Measurements from ENCODE around the gene ACACA.

ACACA gene

DNA sequence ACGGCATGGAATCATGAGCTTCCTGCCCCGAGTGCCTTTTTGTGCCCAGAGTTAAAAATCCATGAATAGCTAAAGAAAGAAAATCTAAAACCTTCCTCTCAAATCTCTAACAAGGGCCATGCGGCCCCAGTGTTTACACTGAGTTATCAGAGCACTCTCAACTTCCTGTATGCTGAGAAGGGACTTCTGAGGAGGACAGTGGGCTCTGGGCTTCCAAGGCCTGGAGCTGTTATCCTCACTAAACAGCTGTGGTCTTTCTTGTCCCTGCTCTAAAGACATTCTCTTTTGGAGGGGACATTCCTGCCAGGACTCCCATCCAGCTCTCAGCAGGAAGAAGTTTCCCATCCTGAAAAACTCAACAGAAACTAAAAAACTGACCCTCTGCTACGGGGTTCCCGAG lies 322.3 kb downstream of the ACACA start:
- no peaks in the 10 kb centered on the region for H3K4me1 ChIP-seq (ENCODE audit: control insufficient read depth, low read length)
- H3K9me3 ChIP-seq (ENCODE audit: control insufficient read depth, insufficient read depth, low read length): no peaks in the 10 kb centered on the region
- H3K27ac ChIP-seq (ENCODE audit: low read depth, low read length): no peak overlapping the region
- no peak overlapping the region for H3K4me2 ChIP-seq (ENCODE audit: low read length)
- peaks cover 46% of the 10 kb centered on the region for H3K36me3 ChIP-seq (ENCODE audit: control insufficient read depth, low read length)
- no peaks in the 10 kb centered on the region for H3K27me3 ChIP-seq (ENCODE audit: control insufficient read depth, low read length)
- no peaks in the 10 kb centered on the region for H3F3A ChIP-seq (ENCODE audit: control insufficient read depth, insufficient read depth)
- no peak overlapping the region for H3K4me3 ChIP-seq (ENCODE audit: low read length)
- peaks cover 4% of the 10 kb centered on the region; the same call in 1 of the 2 replicates for H4K20me1 ChIP-seq (ENCODE audit: control insufficient read depth, insufficient read depth, low read depth, low read length)
- H3K9me2 ChIP-seq (replicated peaks; ENCODE audit: control insufficient read depth, low read length): no peaks in the 10 kb centered on the region
- H3K79me2 ChIP-seq (ENCODE audit: control insufficient read depth, low read length): no peaks in the 10 kb centered on the region
- no peak for TF ChIP-seq EZH2phosphoT487 (IDR thresholded peaks at IDR 0.05; ENCODE audit: borderline replicate concordance, low read length)
- TF ChIP-seq, protein P1, sequence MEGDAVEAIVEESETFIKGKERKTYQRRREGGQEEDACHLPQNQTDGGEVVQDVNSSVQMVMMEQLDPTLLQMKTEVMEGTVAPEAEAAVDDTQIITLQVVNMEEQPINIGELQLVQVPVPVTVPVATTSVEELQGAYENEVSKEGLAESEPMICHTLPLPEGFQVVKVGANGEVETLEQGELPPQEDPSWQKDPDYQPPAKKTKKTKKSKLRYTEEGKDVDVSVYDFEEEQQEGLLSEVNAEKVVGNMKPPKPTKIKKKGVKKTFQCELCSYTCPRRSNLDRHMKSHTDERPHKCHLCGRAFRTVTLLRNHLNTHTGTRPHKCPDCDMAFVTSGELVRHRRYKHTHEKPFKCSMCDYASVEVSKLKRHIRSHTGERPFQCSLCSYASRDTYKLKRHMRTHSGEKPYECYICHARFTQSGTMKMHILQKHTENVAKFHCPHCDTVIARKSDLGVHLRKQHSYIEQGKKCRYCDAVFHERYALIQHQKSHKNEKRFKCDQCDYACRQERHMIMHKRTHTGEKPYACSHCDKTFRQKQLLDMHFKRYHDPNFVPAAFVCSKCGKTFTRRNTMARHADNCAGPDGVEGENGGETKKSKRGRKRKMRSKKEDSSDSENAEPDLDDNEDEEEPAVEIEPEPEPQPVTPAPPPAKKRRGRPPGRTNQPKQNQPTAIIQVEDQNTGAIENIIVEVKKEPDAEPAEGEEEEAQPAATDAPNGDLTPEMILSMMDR (IDR thresholded peaks at IDR 0.05; ENCODE audit: low read depth, low read length, poor library complexity, severe bottlenecking): no peak

DNA sequence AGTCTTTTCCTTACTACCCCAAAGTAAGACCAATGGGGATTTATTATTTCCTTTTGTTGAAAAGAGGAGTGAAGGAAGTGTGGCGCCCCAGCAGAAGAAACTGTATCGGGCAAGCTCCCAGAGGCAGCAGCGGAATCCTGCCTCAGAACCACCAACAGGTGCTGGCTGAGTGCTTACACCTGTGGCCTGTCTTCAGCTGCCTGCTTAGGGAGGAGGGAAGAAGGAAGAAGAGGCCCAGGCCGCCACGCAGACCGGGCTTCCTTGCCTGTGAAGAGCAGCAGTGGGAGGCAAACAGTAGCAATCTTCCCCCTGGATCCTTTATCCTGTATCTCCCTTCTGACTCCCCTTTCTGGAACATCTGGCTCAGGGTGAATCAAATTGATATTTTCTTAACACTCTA lies 323.2 kb downstream of the ACACA start:
- no peaks in the 10 kb centered on the region for H3K9me3 ChIP-seq (ENCODE audit: control insufficient read depth, insufficient read depth, low read length)
- peaks cover 37% of the 10 kb centered on the region for H3K36me3 ChIP-seq (ENCODE audit: control insufficient read depth, low read length)
- H3K4me2 ChIP-seq (ENCODE audit: low read length): no peak overlapping the region
- TF ChIP-seq, protein P1 (IDR thresholded peaks at IDR 0.05; ENCODE audit: low read depth, low read length, poor library complexity, severe bottlenecking): no peak
- TF ChIP-seq EZH2phosphoT487 (IDR thresholded peaks at IDR 0.05; ENCODE audit: borderline replicate concordance, low read length): no peak
- H3K79me2 ChIP-seq (ENCODE audit: control insufficient read depth, low read length): no peaks in the 10 kb centered on the region
- no peak overlapping the region for H3K27ac ChIP-seq (ENCODE audit: low read depth, low read length)
- H3K4me1 ChIP-seq (ENCODE audit: control insufficient read depth, low read length): no peaks in the 10 kb centered on the region
- H3K27me3 ChIP-seq (ENCODE audit: control insufficient read depth, low read length): no peaks in the 10 kb centered on the region
- no peak overlapping the region for H3K4me3 ChIP-seq (ENCODE audit: low read length)
- peaks cover 4% of the 10 kb centered on the region; the same call in 1 of the 2 replicates for H4K20me1 ChIP-seq (ENCODE audit: control insufficient read depth, insufficient read depth, low read depth, low read length)
- H3K9me2 ChIP-seq (replicated peaks; ENCODE audit: control insufficient read depth, low read length): no peaks in the 10 kb centered on the region
- no peaks in the 10 kb centered on the region for H3F3A ChIP-seq (ENCODE audit: control insufficient read depth, insufficient read depth)

DNA sequence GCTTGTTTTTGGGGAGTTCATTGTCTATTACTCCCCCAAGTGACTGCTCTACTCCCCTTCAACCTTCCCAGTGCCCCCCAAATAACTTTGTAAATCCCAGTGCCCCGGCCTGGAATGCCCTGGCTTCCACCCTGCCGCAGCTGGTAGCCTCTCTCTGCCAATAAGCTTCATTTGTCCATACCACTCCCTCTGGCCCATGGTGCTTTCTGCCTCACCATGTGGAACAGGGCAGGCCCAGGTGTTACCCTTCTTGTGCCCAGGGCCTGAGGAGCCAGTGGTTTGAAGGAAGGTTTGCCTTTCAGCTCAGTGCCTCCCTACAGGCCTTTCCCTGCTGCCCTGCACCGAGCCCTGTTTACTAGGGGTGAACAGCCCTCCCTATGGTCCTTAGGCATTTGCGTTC lies 323.7 kb downstream of the ACACA start:
- Histone ChIP-seq H3K4me2 (ENCODE audit: low read length) (no peak overlapping the region), H3K79me2 (ENCODE audit: control insufficient read depth, low read length) (no peaks in the 10 kb centered on the region), H3K27ac (ENCODE audit: low read depth, low read length) (no peak overlapping the region), H3K27me3 (ENCODE audit: control insufficient read depth, low read length) (no peaks in the 10 kb centered on the region), H3K9me2 (replicated peaks; ENCODE audit: control insufficient read depth, low read length) (no peaks in the 10 kb centered on the region), H3K4me3 (ENCODE audit: low read length) (no peak overlapping the region), H3K9me3 (ENCODE audit: control insufficient read depth, insufficient read depth, low read length) (no peaks in the 10 kb centered on the region), H4K20me1 (ENCODE audit: control insufficient read depth, insufficient read depth, low read depth, low read length) (peaks cover 4% of the 10 kb centered on the region; the same call in 1 of the 2 replicates), H3K4me1 (ENCODE audit: control insufficient read depth, low read length) (no peaks in the 10 kb centered on the region), H3K36me3 (ENCODE audit: control insufficient read depth, low read length) (peaks cover 33% of the 10 kb centered on the region), H3F3A (ENCODE audit: control insufficient read depth, insufficient read depth) (no peaks in the 10 kb centered on the region)
- TF ChIP-seq, protein P1 (IDR thresholded peaks at IDR 0.05; ENCODE audit: low read depth, low read length, poor library complexity, severe bottlenecking): no peak
- TF ChIP-seq EZH2phosphoT487 (IDR thresholded peaks at IDR 0.05; ENCODE audit: borderline replicate concordance, low read length): no peak

All from DOHH2 (cell line).